ENCODE data around the gene GRIN1. TPM values are rescaled to one million over a fixed set of nuclear protein-coding genes. Genes with fewer than 3 reads are reported as not detected.

GRIN1 gene
- total RNA-seq, 1 experiment from 2014 or later: 2.9 TPM

- Histone ChIP-seq H2AFZ (ENCODE audit: low read length) (no peak overlapping the region), H4K8ac (replicated peaks; ENCODE audit: insufficient read length, low read depth, low read length) (no peak overlapping the region), H3K4ac (ENCODE audit: low read depth, low read length) (no peak overlapping the region), H4K91ac (ENCODE audit: insufficient read length, low read depth, low read length) (no peak overlapping the region), H3K79me2 (ENCODE audit: insufficient read depth, low read length) (no peaks in the 10 kb centered on the region), H3K18ac (ENCODE audit: insufficient read length, low read depth, low read length) (no peak overlapping the region), H2BK20ac (ENCODE audit: low read depth, low read length, poor library complexity, severe bottlenecking) (no peak overlapping the region), H3K79me1 (ENCODE audit: insufficient read depth, low read depth, low read length, poor library complexity, severe bottlenecking) (no peaks in the 10 kb centered on the region), H3K23me2 (ENCODE audit: insufficient read length, low read depth, low read length, poor library complexity, severe bottlenecking) (peaks cover 4% of the 10 kb centered on the region), H3T11ph (ENCODE audit: low read length) (no peak overlapping the region), H2AK5ac (ENCODE audit: insufficient read length, low read length) (no peak overlapping the region), H3K23ac (ENCODE audit: insufficient read length, low read depth, low read length) (no peak overlapping the region), H2BK120ac (ENCODE audit: low read depth, low read length, poor library complexity, severe bottlenecking) (no peak overlapping the region), H3K9me3 (ENCODE audit: control insufficient read depth, low read depth, low read length) (no peaks in the 10 kb centered on the region), H4K20me1 (ENCODE audit: control insufficient read depth, insufficient read depth, insufficient read length) (no peaks in the 10 kb centered on the region), H2BK5ac (ENCODE audit: insufficient read length, low read length) (no peak overlapping the region), H3K9ac (ENCODE audit: extremely low read depth, insufficient read length, low read length) (no peak overlapping the region), H3K14ac (ENCODE audit: insufficient read depth, low read length) (no peak overlapping the region), H2BK12ac (ENCODE audit: insufficient read length, low read depth, low read length) (no peak overlapping the region), H3K56ac (ENCODE audit: insufficient read length, low read depth, low read length) (no peak overlapping the region), H4K5ac (ENCODE audit: insufficient read length, low read depth, low read length) (no peak overlapping the region), H3K4me1 (ENCODE audit: insufficient read depth, low read length) (no peaks in the 10 kb centered on the region; the same call in 1 of the 2 replicates), H3K27ac (ENCODE audit: insufficient read length, low read depth, low read length) (no peak overlapping the region), H3K4me2 (ENCODE audit: insufficient read depth, insufficient read length, low read length) (no peak overlapping the region), H2BK15ac (ENCODE audit: low read depth, low read length) (no peak overlapping the region), H3K27me3 (ENCODE audit: insufficient read depth, low read length) (no peaks in the 10 kb centered on the region)
- no peaks in the 10 kb centered on the region for H3K9me3 Mint-ChIP-seq
- peak; percentile 89 for DNase-seq
- H3K27ac Mint-ChIP-seq: no peak overlapping the region
- TF ChIP-seq CTCF (conservative IDR thresholded peaks at IDR 0.05): no peak; the same call in 2 of the 3 replicates
- H3K4me1 Mint-ChIP-seq: peaks cover 4 to 5% of the 10 kb centered on the region in 2 experiments
- no peaks in the 10 kb centered on the region for H3K27me3 Mint-ChIP-seq (ENCODE audit: low read depth)
- H3K36me3 Mint-ChIP-seq (ENCODE audit: insufficient read depth in 1 of 3, low read depth in 3 of 3): peaks cover 3 to 23% (median 10%) of the 10 kb centered on the region in 3 experiments; a peak in 5 of 7 replicates
- no CpG with 5 or more reads among the region's 36 CpGs for WGBS (ENCODE audit: extremely low coverage, insufficient read length, low lambda C conversion rate)
- H3K4me3 Mint-ChIP-seq: peak overlapping the region in 1 of 2 experiments; percentile 55; a peak in 1 of 5 replicates
Measured at GRCh38 chr9:137217276-137218211, 78.6 kb downstream of the GRIN1 start.

Measured in H9 (cell line).